HCT116 (cell line): Measurements from ENCODE around the gene FKBP3. TPM values are rescaled to one million over a fixed set of nuclear protein-coding genes. Genes with fewer than 3 reads are reported as not detected.

Experiments
- ATAC-seq: fragments of 200-7000 bp; cut with Tn5 transposase; 2 replicates; pipeline ENCODE4 v1.9.1; 2020; ENCODE audit warnings: mild to moderate bottlenecking, moderate library complexity
- BruUV-seq: library from RNA; stranded (reverse); fragments of 400-500 nt; replicated peaks from 2 replicates; lab custom pipeline; 2021; lab: Mats Ljungman, UMichigan
- CTCF ChIA-PET: fragments of 300-600 bp; sonication (Branson Sonifier 250); formaldehyde crosslinking; loops from one replicate; lab custom pipeline; 2021; ENCODE audit warnings: antibody characterized with exemption; lab: Charles Lee
- POLR2A ChIA-PET: fragments of 300-600, 350-600 bp; sonication (Branson Sonifier 250); formaldehyde crosslinking; loops from one replicate; lab custom pipeline; 2021; ENCODE audit warnings: antibody characterized with exemption; lab: Charles Lee
- RAD21 ChIA-PET, 2 experiments: fragments of 300-600 bp; sonication (Branson Sonifier 250); formaldehyde crosslinking; loops; one replicate each; lab custom pipeline; 2023; ENCODE audit warnings: low total read pairs in 2 of 2; ENCODE audit not compliant: uncharacterized antibody in 2 of 2, unreplicated experiment in 2 of 2, low non-redundant PET in 1 of 2; lab: Charles Lee
- DNase-seq: peaks from one replicate; pipeline ENCODE4 v3.0.0-alpha.2; 2010; ENCODE audit warnings: low read depth, low spot score
- H2AFZ ChIP-seq: fragments of 200-600 bp; shearing (Covaris generic), sonication (generic); 2 replicates; pipeline ENCODE4 v1.6.1; 2017; ENCODE audit warnings: low read depth, mixed run types, mixed read lengths, antibody characterized with exemption, low read length; ENCODE audit not compliant: poor library complexity, severe bottlenecking
- H3K27ac ChIP-seq: 2 replicates; pipeline ENCODE4 v1.5.1; 2012; ENCODE audit warnings: low read depth, low read length
- H3K27me3 ChIP-seq: fragments of 200-600 bp; sonication (generic); 2 replicates; pipeline ENCODE4 v1.6.1; 2016; ENCODE audit warnings: mixed run types, low read length, mixed read lengths; ENCODE audit not compliant: insufficient read depth
- H3K36me3 ChIP-seq, 2 experiments: fragments of 200-500 bp in 1 of 2; fragments of 200-600 bp in 1 of 2; sonication (Bioruptor generic) in 1 of 2; sonication (generic) in 1 of 2; 2 replicates each; pipeline versions ENCODE4 v1.5.1 to v1.6.1; 2014 to 2016; ENCODE audit warnings: low read length in 2 of 2, inconsistent platforms in 1 of 2, mixed read lengths in 1 of 2, mixed run types in 1 of 2; ENCODE audit not compliant: insufficient read depth in 2 of 2, control insufficient read depth in 1 of 2
- H3K4me1 ChIP-seq, 2 experiments: fragments of 200-600 bp in 1 of 2; sonication (generic) in 1 of 2; 2 replicates each; pipeline versions ENCODE4 v1.5.1 to v1.6.1; 2012 to 2017; ENCODE audit warnings: low read length in 2 of 2, inconsistent platforms in 1 of 2, mild to moderate bottlenecking in 1 of 2, mixed read lengths in 1 of 2, mixed run types in 1 of 2, moderate library complexity in 1 of 2; ENCODE audit not compliant: insufficient read depth in 2 of 2, control insufficient read depth in 1 of 2
- H3K4me2 ChIP-seq: fragments of 200-600 bp; sonication (generic); 2 replicates; pipeline ENCODE4 v1.6.1; 2017; ENCODE audit warnings: mixed run types, low read length, mixed read lengths
- H3K4me3 ChIP-seq, 2 experiments: fragments of 200-600 bp in 1 of 2; sonication (generic) in 1 of 2; replicated peaks in 1 of 2; 2 replicates each; pipeline ENCODE4 v1.5.1; 2011 to 2016; ENCODE audit warnings: low read length in 2 of 2, control low read depth in 1 of 2, low read depth in 1 of 2, mild to moderate bottlenecking in 1 of 2, mixed read lengths in 1 of 2, mixed run types in 1 of 2
- H3K79me2 ChIP-seq: fragments of 200-600 bp; sonication (generic); 2 replicates; pipeline ENCODE4 v1.6.1; 2017; ENCODE audit warnings: mild to moderate bottlenecking, mixed run types, low read length, moderate library complexity, mixed read lengths; ENCODE audit not compliant: insufficient read depth
- H3K9ac ChIP-seq: fragments of 200-600 bp; sonication (generic); 2 replicates; pipeline ENCODE4 v1.6.1; 2016; ENCODE audit warnings: low read length, mixed read lengths
- H3K9me2 ChIP-seq: fragments of 200-600 bp; sonication (generic), shearing (Covaris generic); 2 replicates; pipeline ENCODE4 v1.6.1; 2017; ENCODE audit warnings: mixed run types, mild to moderate bottlenecking, moderate library complexity; ENCODE audit not compliant: insufficient read depth
- H3K9me3 ChIP-seq, 2 experiments: fragments of 200-500 bp in 1 of 2; fragments of 200-600 bp in 1 of 2; sonication (Bioruptor generic) in 1 of 2; sonication (generic) in 1 of 2; 2 replicates each; pipeline ENCODE4 v1.6.1; 2014 to 2017; ENCODE audit warnings: low read length in 2 of 2, mixed read lengths in 2 of 2, inconsistent platforms in 1 of 2, low read depth in 1 of 2, mild to moderate bottlenecking in 1 of 2, mixed run types in 1 of 2, moderate library complexity in 1 of 2; ENCODE audit not compliant: control insufficient read depth in 1 of 2, insufficient read depth in 1 of 2
- H4K20me1 ChIP-seq: fragments of 200-600 bp; sonication (generic), shearing (Covaris generic); 2 replicates; pipeline ENCODE4 v1.6.1; 2017; ENCODE audit warnings: mixed run types, mild to moderate bottlenecking, moderate library complexity; ENCODE audit not compliant: insufficient read depth
- CBX3 ChIP-seq: IDR thresholded peaks from 2 replicates; pipeline ENCODE4 v1.6.1; 2012; ENCODE audit warnings: low read depth
- CEBPB ChIP-seq: IDR thresholded peaks from 2 replicates; pipeline ENCODE4 v1.6.1; 2012; ENCODE audit warnings: low read depth
- EGR1 ChIP-seq: IDR thresholded peaks from 2 replicates; pipeline ENCODE4 v1.6.1; 2012; ENCODE audit warnings: low read depth
- FOSL1 ChIP-seq: IDR thresholded peaks from 2 replicates; pipeline ENCODE4 v1.6.1; 2012; ENCODE audit warnings: low read depth
- POLR2A ChIP-seq: IDR thresholded peaks from 2 replicates; pipeline ENCODE4 v1.7.0; 2011; ENCODE audit warnings: borderline replicate concordance; ENCODE audit not compliant: insufficient read depth, insufficient read length; ENCODE audit errors: extremely low read depth
- POLR2AphosphoS5 ChIP-seq: IDR thresholded peaks from 2 replicates; pipeline ENCODE4 v1.6.1; 2011; ENCODE audit warnings: mild to moderate bottlenecking, low read depth, low read length, moderate library complexity
- RAD21 ChIP-seq: IDR thresholded peaks from 2 replicates; pipeline ENCODE4 v1.6.1; 2012; ENCODE audit warnings: low read depth, mild to moderate bottlenecking
- SIN3A ChIP-seq: IDR thresholded peaks from 2 replicates; pipeline ENCODE4 v1.6.1; 2012; ENCODE audit warnings: low read depth
- SP1 ChIP-seq: IDR thresholded peaks from 2 replicates; pipeline ENCODE4 v1.6.1; 2012; ENCODE audit warnings: low read depth
- SRF ChIP-seq: IDR thresholded peaks from 2 replicates; pipeline ENCODE4 v1.6.1; 2012; ENCODE audit warnings: low read depth
- YY1 ChIP-seq: IDR thresholded peaks from 2 replicates; pipeline ENCODE4 v1.6.1; 2011; ENCODE audit warnings: low read length, low read depth, moderate library complexity, mild to moderate bottlenecking; ENCODE audit not compliant: insufficient replicate concordance; ENCODE audit errors: extremely low read depth
- ZNF274 ChIP-seq: fragments of 200-500 bp; sonication (Bioruptor generic); IDR thresholded peaks from 2 replicates; pipeline ENCODE4 v1.6.1; 2014; ENCODE audit warnings: mild to moderate bottlenecking, low read depth, low read length, inconsistent platforms
- intact Hi-C: fragments of 100-400 bp; cut with micrococcal nuclease; formaldehyde crosslinking; loops from 2 replicates; pipeline ENCODE4 v1.10.0; 2022
- total RNA-seq: library from RNA; stranded (reverse); gene quantifications from one replicate; pipeline ENCODE4 v1.2.1, GENCODE V29; 2021; ENCODE audit not compliant: unreplicated experiment

Gene FKBP3
- total RNA-seq, 1 experiment from 2014 or later = 67.8 TPM

- Histone ChIP-seq H3K27me3 (no peaks in the 10 kb centered on the region), H4K20me1 (0 out of 2 replicates have a peak, but pooled peaks cover 5% of the 10 kb centered on the region), H3K4me3 (no peak overlapping the region), H3K9me3 (no peaks in the 10 kb centered on the region), H3K4me1 (no peaks in the 10 kb centered on the region), H2AFZ (no peak overlapping the region), H3K9ac (no peak overlapping the region), H3K36me3 (peaks cover 61 to 68% of the 10 kb centered on the region in 2 experiments), H3K27ac (no peak overlapping the region), H3K9me2 (no peaks in the 10 kb centered on the region)
- ATAC-seq (no peak), DNase-seq (no peak)
- ChIA-PET CTCF (no interaction called here), POLR2A (interaction anchor here (1.4 kb wide), 1 partner anchor 14 kb away, joined by 3 read pairs; no protein-coding TSS in a partner anchor), RAD21 (no interaction called here)
- no TSS peak for BruUV-seq
- intact Hi-C loops = no loop called here
- TF ChIP-seq CEBPB (no peak), CBX3 (no peak), SRF (no peak), ZNF274 (no peak), POLR2AphosphoS5 (no peak), POLR2A (no peak), FOSL1 (no peak), SIN3A (no peak), SP1 (no peak), RAD21 (no peak), YY1 (no peak), EGR1 (no peak)
- TF ChIP-seq, all 23 proteins: peak for 0
- Histone ChIP-seq H3K4me2 (no peak overlapping the region), H3K79me2 (peaks cover 36% of the 10 kb centered on the region)
These were observed 21.1 kb downstream of the FKBP3 start for GRCh38 chr14:45112896-45113781.
